GM12865 (cell line): Measurements from ENCODE around the gene CD300LF.

Experiments used
- DNase-seq: peaks from one replicate; pipeline ENCODE4 v3.0.0; 2010; ENCODE audit warnings: low read depth
- H3K4me3 ChIP-seq: 2 replicates; pipeline ENCODE4 v1.5.1; 2011; ENCODE audit warnings: mild to moderate bottlenecking, low read depth, low read length, control low read depth
- TF ChIP-seq, protein P1 (sequence below): IDR thresholded peaks from 2 replicates; pipeline ENCODE4 v1.5.1; 2011; ENCODE audit warnings: low read length, control low read depth, low read depth, inconsistent platforms; ENCODE audit not compliant: insufficient read depth; ENCODE audit errors: missing control alignments

Gene CD300LF

DNA sequence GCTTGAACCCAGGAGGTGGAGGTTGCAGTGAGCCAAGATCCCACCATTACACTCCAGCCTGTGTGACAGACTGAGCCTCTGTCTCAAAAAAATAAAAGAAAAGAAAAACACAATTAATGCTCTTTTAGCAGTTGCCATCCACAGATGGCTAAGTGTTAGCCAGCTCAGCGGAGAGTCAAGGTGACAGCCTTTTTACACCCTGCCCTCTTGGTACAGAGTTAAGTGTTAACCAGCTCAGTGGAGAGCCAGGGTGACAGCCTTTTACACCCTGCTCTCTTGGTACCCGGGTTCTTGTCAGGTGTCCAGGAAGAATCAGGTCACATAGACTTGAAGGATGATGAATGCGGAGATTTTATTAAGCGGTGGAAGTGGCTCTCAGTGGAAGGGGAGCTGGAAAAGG lies 7.8 kb upstream of the CD300LF start:
- DNase-seq = no peak
- TF ChIP-seq, protein P1, sequence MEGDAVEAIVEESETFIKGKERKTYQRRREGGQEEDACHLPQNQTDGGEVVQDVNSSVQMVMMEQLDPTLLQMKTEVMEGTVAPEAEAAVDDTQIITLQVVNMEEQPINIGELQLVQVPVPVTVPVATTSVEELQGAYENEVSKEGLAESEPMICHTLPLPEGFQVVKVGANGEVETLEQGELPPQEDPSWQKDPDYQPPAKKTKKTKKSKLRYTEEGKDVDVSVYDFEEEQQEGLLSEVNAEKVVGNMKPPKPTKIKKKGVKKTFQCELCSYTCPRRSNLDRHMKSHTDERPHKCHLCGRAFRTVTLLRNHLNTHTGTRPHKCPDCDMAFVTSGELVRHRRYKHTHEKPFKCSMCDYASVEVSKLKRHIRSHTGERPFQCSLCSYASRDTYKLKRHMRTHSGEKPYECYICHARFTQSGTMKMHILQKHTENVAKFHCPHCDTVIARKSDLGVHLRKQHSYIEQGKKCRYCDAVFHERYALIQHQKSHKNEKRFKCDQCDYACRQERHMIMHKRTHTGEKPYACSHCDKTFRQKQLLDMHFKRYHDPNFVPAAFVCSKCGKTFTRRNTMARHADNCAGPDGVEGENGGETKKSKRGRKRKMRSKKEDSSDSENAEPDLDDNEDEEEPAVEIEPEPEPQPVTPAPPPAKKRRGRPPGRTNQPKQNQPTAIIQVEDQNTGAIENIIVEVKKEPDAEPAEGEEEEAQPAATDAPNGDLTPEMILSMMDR = no peak
- H3K4me3 ChIP-seq = no peak overlapping the region

GRCh38 chr17:74715144-74715543 lies 2.4 kb upstream of the CD300LF start:
- TF ChIP-seq, protein P1 = no peak

GRCh38 chr17:74713171-74713755 lies 540 bp upstream of the CD300LF start:
- no peak for DNase-seq
- no peak overlapping the region for H3K4me3 ChIP-seq
- TF ChIP-seq, protein P1 = no peak

More at GRCh38 chr17:74715144-74715543, 2.4 kb upstream of the CD300LF start:
- DNase-seq = no peak
- H3K4me3 ChIP-seq = no peak overlapping the region

- DNase-seq = no peak
- TF ChIP-seq, protein P1 = no peak
- no peak overlapping the region for H3K4me3 ChIP-seq
These were observed 422 bp downstream of the CD300LF start for GRCh38 chr17:74712301-74712700.

GRCh38 chr17:74711058-74711824 lies 1.5 kb downstream of the CD300LF start:
- TF ChIP-seq, protein P1 = no peak
- DNase-seq = no peak
- no peak overlapping the region for H3K4me3 ChIP-seq

GRCh38 chr17:74704544-74704943 lies 8.2 kb downstream of the CD300LF start:
- no peak for DNase-seq
- TF ChIP-seq, protein P1 = no peak
- H3K4me3 ChIP-seq = no peak overlapping the region
